ENCODE results near the gene TMEM266. TPM values are rescaled to one million over a fixed set of nuclear protein-coding genes. Genes with fewer than 3 reads are reported as not detected.

The TMEM266 gene
- total and polyA plus RNA-seq, 2 of the 4 experiments (the other 2 are of a cell fraction), result not detected

- 0 out of 2 replicates have a peak overlapping the region, but pooled peaks have one; percentile 13 for H3K23ac ChIP-seq (ENCODE audit: low read depth, low read length)
- TF ChIP-seq USF2 (IDR thresholded peaks at IDR 0.05; ENCODE audit: low read depth, low read length) (no peak), RCOR1 (IDR thresholded peaks at IDR 0.05; ENCODE audit: insufficient replicate concordance, low read length) (no peak), NFE2L2 (IDR thresholded peaks at IDR 0.05; ENCODE audit: low read depth, low read length) (peak; percentile 14; the same call in 1 of the 2 replicates), CTCF (conservative IDR thresholded peaks at IDR 0.05; ENCODE audit: low read depth, low read length) (peak; percentile 79), RAD21 (IDR thresholded peaks at IDR 0.05; ENCODE audit: low read length) (peak; percentile 63), MAZ (IDR thresholded peaks at IDR 0.05; ENCODE audit: borderline replicate concordance, low read depth, low read length) (0 out of 2 replicates have a peak, but pooled peaks have one; percentile 48), MAFK (IDR thresholded peaks at IDR 0.05; ENCODE audit: low read depth, low read length) (peak; percentile 56), FOS (IDR thresholded peaks at IDR 0.05; ENCODE audit: low read depth, low read length) (peak; percentile 31; the same call in 1 of the 2 replicates), SMC3 (IDR thresholded peaks at IDR 0.05; ENCODE audit: low read depth, low read length) (peak; percentile 51), CHD1 (IDR thresholded peaks at IDR 0.05; ENCODE audit: low read depth, low read length) (no peak), RFX5 (IDR thresholded peaks at IDR 0.05; ENCODE audit: low read depth, low read length) (no peak)
- H2AK5ac ChIP-seq (ENCODE audit: low read depth, low read length), result peak overlapping the region; percentile 71
- ATAC-seq (ENCODE audit: low read depth) (peak; percentile 86), DNase-seq (peak; percentile 88)
- intact Hi-C loops (cut with micrococcal nuclease), result no loop called here
- H3K79me1 ChIP-seq (ENCODE audit: low read depth in 1 of 2, low read length in 2 of 2), result no peaks in the 10 kb centered on the region
- peaks cover 6% of the 10 kb centered on the region for H3K27me3 ChIP-seq (ENCODE audit: control insufficient read depth, insufficient read depth, low read length)
- H3K56ac ChIP-seq (ENCODE audit: extremely low read depth, insufficient read depth, low read length), result peak overlapping the region; percentile 2; the same call in 1 of the 2 replicates
- H3K27ac ChIP-seq (ENCODE audit: insufficient read depth, low read length), result peak overlapping the region; percentile 31; the same call in 1 of the 2 replicates
- H3K9me1 ChIP-seq (ENCODE audit: insufficient read depth, low read length), result peaks cover 23% of the 10 kb centered on the region
- in situ Hi-C loops (cut with MboI; ENCODE audit: low sequenced_read_pairs), result no loop called here
- peak overlapping the region; percentile 88; the same call in 2 of the 3 replicates for H2BK15ac ChIP-seq (ENCODE audit: low read depth, low read length)
- POLR2A ChIA-PET (ENCODE audit: unreplicated experiment), result no interaction called here
- peak overlapping the region; percentile 75 for H2BK20ac ChIP-seq (ENCODE audit: low read depth, low read length)
- BruUV-seq (replicated peaks), result no TSS peak
- peak overlapping the region; percentile 80 to 84; a peak in 3 of 4 replicates for H4K8ac ChIP-seq (ENCODE audit: low read depth in 2 of 2, low read length in 2 of 2)
- peak overlapping the region; percentile 63 for H3K18ac ChIP-seq (ENCODE audit: low read depth, low read length)
- peak overlapping the region; percentile 60 for H2AFZ ChIP-seq (replicated peaks; ENCODE audit: low read length, poor library complexity)
- peak overlapping the region; percentile 43 for H2AK9ac ChIP-seq (replicated peaks; ENCODE audit: low read depth, low read length, poor library complexity)
- H3K14ac ChIP-seq (replicated peaks; ENCODE audit: low read depth, low read length), result peak overlapping the region; percentile 67; the same call in 1 of the 2 replicates
- H3K4ac ChIP-seq (ENCODE audit: low read depth, low read length), result peak overlapping the region; percentile 77
- CTCF ChIA-PET, result interaction anchor here (0.6 to 3.2 kb wide), 4 partner anchors 12 to 716 kb away, joined by 3 to 15 read pairs (median 4); no protein-coding TSS in a partner anchor
- no peaks in the 10 kb centered on the region for H3K36me3 ChIP-seq (ENCODE audit: control insufficient read depth, insufficient read depth, low read length)
- H3K4me2 ChIP-seq (ENCODE audit: low read depth, low read length), result no peak overlapping the region; the same call in 1 of the 2 replicates
- 4% methylated on average over 3 of the region's 9 CpGs; no CpG with 5 or more reads in 1 of the 2 experiments for WGBS, 2 experiments (ENCODE audit: extremely low coverage in 2 of 2, insufficient read length in 1 of 2)
- peaks cover 42% of the 10 kb centered on the region for H3K4me1 ChIP-seq (ENCODE audit: control insufficient read depth, insufficient read depth, low read length)
- no peaks in the 10 kb centered on the region for H3K9me3 ChIP-seq (ENCODE audit: control insufficient read depth, insufficient read depth, low read length)
- H2BK120ac ChIP-seq (ENCODE audit: low read depth, low read length), result peak overlapping the region; percentile 73
- H4K5ac ChIP-seq (ENCODE audit: low read depth, low read length), result peak overlapping the region; percentile 69
- H3K4me3 ChIP-seq (ENCODE audit: insufficient read depth, low read depth, low read length), result no peak overlapping the region
- H4K20me1 ChIP-seq (ENCODE audit: insufficient read depth, low read length), result no peaks in the 10 kb centered on the region
- dilution Hi-C loops (cut with HindIII; ENCODE audit: low sequenced_read_pairs, unreplicated experiment), result no loop called here
- no peak overlapping the region for H3K9ac ChIP-seq (ENCODE audit: low read depth, low read length)
- H4K91ac ChIP-seq (ENCODE audit: insufficient read depth, low read depth, low read length), result peak overlapping the region; percentile 90
- H2BK5ac ChIP-seq (ENCODE audit: low read depth, low read length, poor library complexity, severe bottlenecking), result peak overlapping the region; percentile 45
These were observed 91.3 kb downstream of the TMEM266 start for GRCh38 chr15:76150971-76151598.
